ENCODE data around the gene RSPH6A.
"Not testable (repeated sequence)": the region's sequence is repeated elsewhere in the genome, so short reads cannot be mapped to it uniquely, and the experiment has no call there.

The RSPH6A gene

GRCh38 chr19:45764475-45764874, 50.6 kb downstream of the RSPH6A start:
- no peak for DNase-seq

- no peak for DNase-seq
Measured at GRCh38 chr19:45763691-45764294, 51.3 kb downstream of the RSPH6A start.

DNA sequence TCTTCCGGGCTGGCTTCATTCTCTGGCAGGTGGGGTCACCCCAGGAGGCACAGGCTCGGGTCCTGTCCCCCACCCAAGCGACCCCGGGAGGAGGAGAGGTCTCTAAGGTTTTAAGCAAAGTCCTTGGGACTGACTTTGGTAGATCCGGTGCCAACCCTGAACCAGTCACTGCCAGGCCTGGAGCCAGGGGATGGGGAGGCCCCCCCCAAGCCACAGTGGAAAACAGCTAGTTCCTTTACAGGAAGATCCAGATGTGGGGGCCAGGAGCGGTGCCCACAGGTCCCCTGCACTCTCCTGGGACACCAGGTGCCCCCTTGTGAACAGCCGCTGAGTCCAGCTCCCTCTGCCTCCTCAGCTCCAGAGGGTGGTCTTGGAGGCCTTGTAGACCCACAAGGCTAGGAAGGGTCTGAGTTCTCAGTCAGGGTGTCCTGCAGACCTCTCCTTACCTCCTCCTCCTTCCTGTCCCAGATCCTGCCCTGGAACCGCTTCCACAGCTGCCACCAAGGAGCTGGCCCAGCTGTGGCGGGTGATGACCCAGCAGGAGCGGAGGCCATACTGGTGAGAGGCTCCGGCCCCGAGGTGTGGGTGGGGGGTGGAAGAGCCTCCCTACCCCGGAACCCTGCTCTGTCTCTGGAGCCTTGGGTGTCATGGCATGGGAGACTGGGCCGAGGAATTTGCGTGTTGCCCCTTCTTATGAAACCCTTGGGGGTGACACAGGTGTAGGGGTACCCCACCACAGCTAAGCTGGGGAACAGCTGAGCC, 52.1 kb downstream of the RSPH6A start:
- DNase-seq: no peak

GRCh38 chr19:45761714-45762113, 53.4 kb downstream of the RSPH6A start:
- no peak for DNase-seq

DNA sequence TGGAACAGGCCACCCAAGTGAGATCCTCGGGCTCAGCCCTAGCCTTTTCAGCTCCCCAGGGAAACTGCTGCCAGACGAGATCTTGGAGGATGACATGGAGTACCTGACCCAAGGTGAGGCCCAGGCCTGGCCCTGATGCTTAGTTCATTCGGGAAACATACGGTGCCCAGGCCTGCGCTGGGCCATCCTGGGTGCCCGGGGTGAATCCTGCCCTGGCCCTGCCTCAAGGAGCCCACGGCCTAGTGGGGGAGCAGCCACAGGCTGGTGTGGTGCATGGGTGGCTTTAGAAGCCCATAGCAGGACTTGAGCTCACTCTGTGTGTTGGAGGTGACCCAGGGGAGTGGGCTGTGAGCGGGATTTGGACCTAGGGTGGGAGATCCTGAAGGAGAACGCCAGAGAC, 56.2 kb downstream of the RSPH6A start:
- no peak for DNase-seq

DNA sequence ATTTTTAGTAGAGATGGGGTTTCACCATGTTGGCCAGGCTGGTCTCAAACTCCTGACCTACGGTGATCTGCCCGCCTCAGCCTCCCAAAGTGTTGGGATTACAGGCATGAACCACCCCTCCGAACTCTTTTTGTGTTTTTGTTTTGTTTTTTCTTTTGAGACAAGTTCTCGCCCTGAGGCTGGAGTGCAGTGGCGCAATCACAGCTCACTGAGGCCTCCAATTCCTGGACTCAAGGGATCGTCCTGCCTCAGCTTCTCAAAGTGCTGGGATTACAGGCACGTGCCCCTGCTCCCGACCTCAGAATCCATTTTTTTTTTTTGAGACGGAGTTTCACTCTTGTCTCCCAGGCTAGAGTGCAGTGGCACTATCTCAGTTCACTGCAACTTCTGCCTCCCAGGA, 57.4 kb downstream of the RSPH6A start:
- no peak for DNase-seq

- no peak for DNase-seq
Measured at GRCh38 chr19:45754323-45754722, 60.8 kb downstream of the RSPH6A start.

- no peak for DNase-seq
Measured at GRCh38 chr19:45753548-45753947, 61.6 kb downstream of the RSPH6A start.

- DNase-seq: no peak
Measured at GRCh38 chr19:45752639-45753038, 62.5 kb downstream of the RSPH6A start.

DNA sequence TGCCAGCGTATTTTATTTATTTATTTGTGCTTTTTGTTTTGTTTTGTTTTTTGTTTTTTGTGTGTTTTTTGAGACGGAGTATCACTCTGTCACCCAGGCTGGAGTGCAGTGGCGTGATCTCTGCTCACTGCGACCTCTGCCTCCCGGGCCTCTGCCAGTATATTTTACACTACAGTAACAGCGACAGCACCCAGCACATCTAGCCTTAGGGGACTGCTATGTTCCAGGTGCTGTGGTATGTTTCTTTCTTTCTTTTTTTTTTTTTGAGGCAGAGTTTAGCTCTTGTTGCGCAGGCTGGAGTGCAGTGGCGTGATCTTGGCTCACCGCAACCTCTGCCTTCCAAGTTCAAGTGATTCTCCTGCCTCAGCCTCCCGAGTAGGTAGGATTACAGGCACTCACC, 63.6 kb downstream of the RSPH6A start:
- not testable (repeated sequence) for DNase-seq

DNA sequence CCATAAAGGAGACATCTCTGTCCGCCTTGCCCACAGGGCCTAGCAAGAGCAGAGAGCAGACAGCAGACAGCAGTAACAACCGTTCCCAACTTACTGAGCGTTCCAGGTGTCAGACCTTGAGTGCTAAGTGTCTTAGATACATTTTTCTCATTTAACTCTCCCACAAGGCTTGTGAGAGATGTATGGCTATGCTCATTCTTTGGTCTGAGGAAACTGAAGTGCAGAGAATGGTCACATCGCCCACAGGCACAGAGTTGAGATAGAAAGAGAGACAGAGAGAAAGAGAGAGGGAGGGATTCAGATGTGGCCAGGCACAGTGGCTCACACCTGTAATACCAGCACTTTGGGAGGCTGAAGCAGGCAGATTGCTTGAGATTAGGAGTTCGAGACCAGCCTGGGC, 67.6 kb downstream of the RSPH6A start:
- no peak for DNase-seq

DNA sequence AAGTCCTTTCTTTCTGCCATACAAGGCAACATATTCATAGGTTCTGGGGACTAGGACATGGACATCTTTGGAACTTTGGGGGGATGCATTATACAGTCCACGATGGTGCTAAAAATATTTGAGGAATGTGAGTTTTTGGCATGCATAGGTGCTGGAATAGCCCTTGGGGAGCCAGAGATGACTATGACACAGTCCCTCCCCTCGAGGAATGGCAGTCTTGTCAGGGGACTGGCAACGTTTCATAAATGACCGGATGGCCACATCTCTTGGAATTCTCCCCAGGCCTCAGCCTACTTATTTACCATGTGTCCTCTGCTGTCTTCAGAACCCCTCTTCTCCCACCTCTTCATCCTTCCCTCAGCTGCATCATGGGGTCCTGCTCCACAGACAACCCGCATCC, 68.2 kb downstream of the RSPH6A start:
- peak; percentile 31 for DNase-seq
